GM23248 (cell line): ENCODE results near the gene PTPRO.

Experiments used
- EZH2 ChIP-seq: fragments of 200-600 bp; sonication (generic); IDR thresholded peaks from 2 replicates; pipeline ENCODE4 v1.6.1; 2018; ENCODE audit warnings: antibody characterized with exemption, mild to moderate bottlenecking; ENCODE audit not compliant: insufficient read depth, poor library complexity, severe bottlenecking
- EZH2phosphoT487 ChIP-seq: fragments of 200-600 bp; sonication (generic); IDR thresholded peaks from 2 replicates; pipeline ENCODE4 v1.6.1; 2018; ENCODE audit warnings: antibody characterized with exemption, moderate library complexity, mild to moderate bottlenecking, low read depth; ENCODE audit not compliant: insufficient read depth

DNA sequence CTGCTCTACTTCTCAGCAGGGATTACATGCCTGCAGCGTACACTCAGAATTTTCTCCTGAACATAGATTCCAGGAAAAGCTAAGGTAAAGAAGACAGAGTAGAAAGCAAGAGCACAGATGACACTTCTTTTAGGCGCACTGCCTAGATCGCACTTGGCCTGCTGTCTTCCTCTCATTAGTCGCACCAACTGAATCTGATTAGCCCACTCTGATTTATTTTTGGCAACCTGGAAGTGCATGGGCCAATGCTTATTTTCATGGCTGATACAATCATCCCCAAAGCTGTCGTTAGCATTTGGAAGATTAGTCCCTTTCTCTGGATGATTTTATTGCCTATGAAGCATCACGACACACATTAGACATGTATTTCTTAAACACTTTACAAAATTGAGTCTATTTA lies 152.5 kb downstream of the PTPRO start:
- TF ChIP-seq EZH2 (no peak), EZH2phosphoT487 (no peak)
